Activated CD8-positive, alpha-beta memory T cell treated with anti-CD3 and anti-CD28 coated beads for 4 hours (primary cell): ENCODE data around the gene PPP1R16B.
"Not testable (repeated sequence)": the region's sequence is repeated elsewhere in the genome, so short reads cannot be mapped to it uniquely, and the experiment has no call there.

Experiments
- DNase-seq, 2 donors: peaks; one replicate each; pipeline ENCODE4 v3.0.0-alpha.2; 2020; ENCODE audit warnings: low read depth in 2 of 2

The PPP1R16B gene

DNA sequence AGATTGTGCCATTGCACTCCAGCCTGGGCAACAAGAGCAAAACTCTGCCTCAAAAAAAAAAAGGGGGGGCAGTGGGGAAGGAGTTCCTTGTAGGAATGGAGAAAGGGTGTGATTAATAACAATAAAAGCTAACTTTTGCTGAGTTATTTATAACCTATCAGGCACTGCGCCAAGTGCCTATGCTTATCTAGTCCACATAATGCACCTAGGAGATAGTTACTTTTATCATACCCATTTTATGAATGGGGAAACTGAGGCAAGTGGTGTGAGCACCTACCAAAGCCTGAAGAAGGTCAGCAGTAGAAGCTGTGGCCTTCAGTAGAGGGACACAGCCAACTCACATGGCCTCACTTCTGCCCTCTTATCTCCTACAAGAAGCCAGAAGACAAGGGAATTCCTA, 13.6 kb upstream of the PPP1R16B start:
- no peak for DNase-seq

DNA sequence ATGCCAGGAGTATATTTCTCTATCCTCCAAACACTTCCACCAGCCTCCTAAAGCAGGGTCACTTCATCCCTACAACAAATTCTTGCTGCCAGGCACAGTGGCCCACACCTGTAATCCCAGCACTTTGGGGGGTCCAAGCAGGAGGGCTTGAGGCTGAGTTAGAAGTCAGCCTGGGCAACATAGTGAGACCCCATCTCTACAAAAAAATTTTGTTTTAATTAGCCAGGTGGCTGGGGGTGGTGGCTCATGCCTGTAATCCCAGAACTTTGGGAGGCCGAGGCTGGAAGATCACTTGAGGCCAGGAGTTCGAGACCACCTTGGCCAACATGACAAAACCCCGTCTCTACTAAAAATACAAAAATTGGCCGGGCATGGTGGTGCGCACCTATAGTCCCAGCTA, 11.4 kb upstream of the PPP1R16B start:
- DNase-seq: not testable (repeated sequence)

GRCh38 chr20:38798266-38798665, 7.2 kb upstream of the PPP1R16B start:
- no peak for DNase-seq

DNA sequence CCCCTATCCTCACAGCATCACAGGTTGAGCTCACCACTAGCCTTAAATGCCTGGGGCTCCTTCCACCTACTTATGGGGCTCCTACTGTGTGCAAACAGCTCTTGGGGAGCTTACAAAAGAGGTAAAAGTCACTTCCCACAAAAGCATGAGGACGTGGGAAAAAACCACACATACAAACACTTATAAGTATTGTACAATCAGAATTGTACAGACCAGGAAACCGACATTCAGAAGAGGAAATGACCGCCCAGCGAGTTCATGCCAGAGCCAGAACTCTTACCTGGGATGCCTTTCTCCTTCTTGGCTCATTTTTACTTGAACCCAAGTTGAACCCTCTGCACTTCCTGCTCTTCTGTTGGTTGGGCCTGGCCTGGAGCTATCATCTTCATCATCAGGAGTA, 6.3 kb upstream of the PPP1R16B start:
- DNase-seq: no peak

- DNase-seq: no peak
Measured at GRCh38 chr20:38800882-38801281, 4.6 kb upstream of the PPP1R16B start.

DNA sequence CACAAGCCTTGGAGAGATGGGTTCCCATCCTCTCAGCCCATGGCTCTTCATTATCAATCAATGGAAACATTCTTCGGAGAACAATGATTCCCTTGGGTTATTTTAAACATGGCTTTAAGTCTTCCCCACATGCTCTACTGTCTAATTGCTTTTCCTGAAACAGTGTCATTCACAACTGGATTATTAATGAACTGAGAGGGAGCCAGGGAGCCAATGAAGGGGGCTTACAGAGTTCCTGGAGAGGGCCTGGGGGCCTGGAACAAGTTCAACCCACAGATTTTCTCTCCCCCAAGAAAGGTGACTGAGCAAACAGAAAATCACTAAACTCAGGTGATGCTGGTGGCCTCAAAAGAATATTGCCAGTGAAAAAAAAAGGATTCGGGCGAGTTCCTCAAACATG, 1.3 kb upstream of the PPP1R16B start:
- DNase-seq: no peak

- DNase-seq: peak; percentile 48 to 61
Measured at GRCh38 chr20:38804682-38805501, 605 bp upstream of the PPP1R16B start.

DNA sequence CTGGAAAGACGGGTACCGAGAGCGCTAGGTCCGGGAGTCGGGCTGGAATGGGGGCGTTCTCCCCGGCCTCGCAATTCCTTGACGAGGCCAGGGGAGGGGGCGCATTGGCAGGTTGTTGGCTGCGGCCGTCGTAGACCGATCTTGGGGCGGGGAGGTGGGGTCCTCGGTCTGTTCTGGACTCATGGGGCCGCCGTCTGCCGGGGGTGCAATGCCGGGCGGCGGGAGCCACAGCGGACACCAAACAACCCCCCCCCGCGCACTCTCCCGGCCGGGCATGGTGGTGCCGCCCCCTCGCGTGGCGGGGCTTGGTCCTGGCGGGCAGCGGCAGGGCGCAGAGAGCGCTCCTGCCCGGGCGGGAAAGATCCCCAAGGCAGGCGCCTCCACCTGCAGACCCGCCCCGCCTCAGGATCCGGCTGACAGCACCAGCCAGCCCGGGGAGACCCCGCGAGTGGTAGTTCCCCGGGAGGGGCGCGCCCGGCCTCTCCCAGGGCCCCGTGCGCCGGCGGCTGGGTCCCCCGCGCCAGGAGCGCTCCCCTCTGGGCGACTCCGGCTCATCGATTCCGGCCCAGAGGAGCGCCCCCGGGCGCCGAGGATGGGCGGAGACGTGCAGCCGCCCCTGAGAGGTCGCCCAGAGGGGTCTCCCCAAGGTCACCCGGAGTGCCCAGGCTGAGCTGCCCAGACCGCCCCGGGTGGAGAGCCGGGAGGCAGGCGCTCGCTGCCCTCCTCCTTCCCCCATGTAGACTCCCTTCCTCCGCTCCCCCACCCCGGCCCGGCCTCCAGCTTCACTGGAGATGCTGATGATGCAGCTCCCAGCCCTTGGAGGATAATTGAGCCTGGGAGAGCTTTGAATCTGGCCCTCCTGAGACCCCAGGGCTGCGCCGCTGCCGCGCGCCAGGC, 709 bp downstream of the PPP1R16B start:
- DNase-seq: no peak

- DNase-seq: peak in 1 of 2 donors; percentile 35
Measured at GRCh38 chr20:38806855-38807655, 1.6 kb downstream of the PPP1R16B start.

- DNase-seq: no peak
Measured at GRCh38 chr20:38809942-38810341, 4.4 kb downstream of the PPP1R16B start.

DNA sequence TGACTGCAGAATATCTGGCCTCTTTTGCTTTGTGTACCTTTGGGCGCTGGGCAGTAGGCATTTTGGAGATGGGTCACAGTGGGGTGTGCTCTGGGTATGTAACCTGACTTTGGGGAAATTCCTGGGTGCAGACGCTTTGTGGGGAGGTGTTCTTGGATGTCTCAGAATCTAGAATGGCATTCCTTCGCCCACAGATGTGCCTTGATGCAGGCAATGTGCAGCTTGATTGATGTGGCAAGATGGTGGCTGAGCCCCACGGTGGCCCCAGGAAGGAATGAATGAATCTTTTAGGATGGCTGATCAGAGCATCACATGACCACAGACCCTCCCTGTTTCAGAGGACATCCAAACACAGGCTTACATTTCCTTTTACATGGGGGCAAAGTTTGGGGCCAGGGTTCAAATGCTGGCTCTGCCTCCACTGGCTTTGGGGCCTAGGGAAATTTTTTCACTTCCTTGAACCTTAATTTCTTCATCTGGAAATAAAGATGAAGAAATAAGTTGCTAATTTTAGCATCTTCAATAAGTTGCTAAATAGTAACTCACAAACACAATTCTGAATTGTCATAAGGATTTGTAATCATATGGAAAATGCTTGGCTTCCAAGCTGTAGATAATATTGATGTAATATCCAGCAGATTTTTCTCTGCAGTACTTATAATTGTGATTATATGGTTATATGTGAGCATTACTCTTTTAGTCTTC, 5.6 kb downstream of the PPP1R16B start:
- no peak for DNase-seq

GRCh38 chr20:38811769-38812168, 6.3 kb downstream of the PPP1R16B start:
- no peak for DNase-seq

GRCh38 chr20:38812182-38812581, 6.7 kb downstream of the PPP1R16B start:
- DNase-seq: no peak

DNA sequence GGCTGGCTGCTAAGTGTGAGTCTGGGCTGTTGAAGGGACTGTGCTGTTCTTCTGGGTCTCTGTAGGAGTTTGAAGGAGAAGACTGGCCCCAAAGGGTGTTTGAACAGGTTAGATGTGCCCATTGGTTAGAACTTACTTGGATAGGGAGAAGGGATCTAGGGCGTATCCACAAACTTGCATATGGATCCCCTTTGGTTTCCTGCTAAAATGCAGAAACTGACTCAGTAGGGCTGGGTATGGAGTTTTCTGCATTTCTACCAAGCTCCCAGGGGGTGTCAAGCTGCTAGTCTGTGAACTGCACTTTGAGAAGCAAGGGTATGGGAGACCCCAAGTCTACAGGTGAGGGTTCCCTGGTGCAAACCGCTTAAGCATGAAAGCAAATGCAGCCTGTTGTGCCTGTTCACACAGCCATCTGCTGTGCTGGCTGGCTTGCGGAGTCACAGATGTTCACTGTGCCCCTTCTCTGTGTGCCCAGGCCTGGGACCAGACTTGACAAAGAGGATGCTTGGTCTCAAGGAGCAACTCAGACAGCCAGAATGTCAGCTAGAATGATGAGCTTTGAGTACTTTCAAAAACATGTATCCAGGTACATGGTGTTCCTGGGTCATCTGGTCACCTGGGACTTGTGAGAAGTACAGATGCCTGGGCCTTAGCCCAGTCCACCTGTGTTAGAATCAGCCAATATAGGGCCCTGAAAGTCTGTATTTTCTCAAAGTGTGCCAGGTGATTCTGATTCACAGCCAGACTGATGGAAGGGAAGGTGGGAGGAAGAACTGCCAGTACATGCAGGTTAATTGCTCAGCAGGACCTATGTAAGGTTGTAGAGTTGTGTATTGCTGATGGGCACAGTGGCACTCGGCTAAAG, 7.4 kb downstream of the PPP1R16B start:
- no peak for DNase-seq

DNA sequence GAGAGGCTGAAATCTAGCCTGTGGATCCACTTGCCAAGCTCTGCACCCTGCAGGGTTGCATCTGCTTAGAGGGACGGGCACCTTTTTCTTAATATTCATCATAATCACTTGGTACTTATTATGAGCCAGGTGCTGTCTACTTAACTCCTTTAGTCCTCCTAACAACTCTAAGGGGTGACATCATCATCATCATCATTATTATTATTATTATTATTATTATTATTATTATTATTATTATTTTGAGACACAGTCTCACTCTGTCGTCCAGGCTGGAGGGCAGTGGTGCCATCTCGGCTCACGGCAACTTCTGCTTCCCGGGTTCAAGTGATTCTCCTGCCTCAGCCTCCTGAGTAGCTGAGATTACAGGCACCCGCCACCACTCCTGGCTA, 8.1 kb downstream of the PPP1R16B start:
- DNase-seq: not testable (repeated sequence)

DNA sequence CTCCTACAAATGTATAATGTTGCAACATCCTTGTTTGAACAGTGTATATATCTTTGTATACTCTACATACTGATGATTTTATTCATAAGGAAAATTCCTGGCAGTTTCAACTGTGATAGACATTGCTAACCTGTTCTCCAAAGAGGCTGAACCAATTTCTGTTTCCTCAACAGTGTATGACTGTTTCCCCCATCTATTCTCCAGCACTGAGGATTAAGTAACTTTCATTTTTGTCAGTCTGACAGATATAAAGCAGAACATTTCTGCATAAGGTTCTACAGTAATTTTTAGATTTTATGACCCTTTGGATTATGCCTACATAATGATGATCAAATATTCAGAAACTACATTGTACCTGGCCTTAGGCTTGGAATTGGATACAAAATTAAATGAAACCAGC, 9.9 kb downstream of the PPP1R16B start:
- DNase-seq: no peak

DNA sequence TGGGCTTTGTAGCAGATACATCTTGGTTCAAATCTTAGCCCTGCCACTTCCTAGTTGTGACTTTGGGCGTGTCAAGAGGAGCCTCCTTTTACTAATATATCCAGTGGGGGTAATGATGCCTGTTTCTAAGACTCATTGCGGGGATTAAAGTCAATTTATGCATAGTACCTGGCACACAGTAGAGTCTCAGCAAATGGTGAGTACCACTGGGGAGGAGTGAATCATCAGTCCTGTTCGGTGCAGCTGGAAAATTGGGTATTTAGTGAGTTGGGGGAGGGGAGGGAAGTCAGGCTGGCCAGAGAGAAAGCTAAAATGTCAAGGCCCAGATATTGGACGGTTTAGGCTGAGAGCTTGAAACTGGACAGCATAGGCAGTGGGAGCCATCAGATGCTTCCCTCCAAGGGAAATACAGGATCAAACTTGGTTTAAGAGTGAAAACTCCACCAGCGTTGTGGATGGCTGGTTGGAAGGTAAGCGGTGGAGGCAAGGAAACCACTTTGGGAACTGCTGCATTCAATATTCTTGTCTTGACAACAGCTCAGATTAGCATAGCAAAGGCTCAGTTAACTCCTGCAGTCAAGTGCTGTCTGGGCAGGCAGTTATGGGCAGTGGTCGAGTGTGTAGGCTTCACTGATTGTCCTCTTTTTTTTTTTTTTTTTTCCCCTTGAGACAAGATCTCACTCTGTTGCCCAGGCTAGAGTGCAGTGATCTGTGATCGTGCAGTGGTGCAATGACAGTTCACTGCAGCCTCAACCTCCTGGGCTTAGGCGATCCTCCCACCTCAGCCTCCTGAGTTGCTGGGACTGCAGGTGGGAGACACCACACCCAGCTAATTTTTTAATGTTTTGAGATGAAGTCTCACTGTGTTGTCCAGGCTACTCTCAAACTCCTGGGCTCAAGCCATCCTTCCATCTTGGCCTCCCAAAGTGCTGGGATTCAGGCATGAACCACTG, 12.9 kb downstream of the PPP1R16B start:
- no peak for DNase-seq

DNA sequence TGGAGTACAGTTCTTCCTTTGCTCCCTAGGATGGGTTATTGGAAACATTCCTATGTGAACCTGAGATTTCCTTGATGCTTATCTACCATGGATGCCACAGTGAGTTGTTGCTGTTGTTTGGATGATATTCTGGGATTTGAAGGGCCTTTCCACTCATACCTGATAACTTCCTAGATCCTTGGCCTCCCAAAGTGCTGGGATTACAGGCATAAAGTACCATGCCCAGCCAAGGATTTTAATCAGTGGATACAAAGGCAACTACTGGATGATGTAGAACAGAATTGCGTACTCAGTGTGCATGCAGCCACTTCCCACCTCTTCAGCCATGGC, 20.0 kb downstream of the PPP1R16B start:
- no peak for DNase-seq

DNA sequence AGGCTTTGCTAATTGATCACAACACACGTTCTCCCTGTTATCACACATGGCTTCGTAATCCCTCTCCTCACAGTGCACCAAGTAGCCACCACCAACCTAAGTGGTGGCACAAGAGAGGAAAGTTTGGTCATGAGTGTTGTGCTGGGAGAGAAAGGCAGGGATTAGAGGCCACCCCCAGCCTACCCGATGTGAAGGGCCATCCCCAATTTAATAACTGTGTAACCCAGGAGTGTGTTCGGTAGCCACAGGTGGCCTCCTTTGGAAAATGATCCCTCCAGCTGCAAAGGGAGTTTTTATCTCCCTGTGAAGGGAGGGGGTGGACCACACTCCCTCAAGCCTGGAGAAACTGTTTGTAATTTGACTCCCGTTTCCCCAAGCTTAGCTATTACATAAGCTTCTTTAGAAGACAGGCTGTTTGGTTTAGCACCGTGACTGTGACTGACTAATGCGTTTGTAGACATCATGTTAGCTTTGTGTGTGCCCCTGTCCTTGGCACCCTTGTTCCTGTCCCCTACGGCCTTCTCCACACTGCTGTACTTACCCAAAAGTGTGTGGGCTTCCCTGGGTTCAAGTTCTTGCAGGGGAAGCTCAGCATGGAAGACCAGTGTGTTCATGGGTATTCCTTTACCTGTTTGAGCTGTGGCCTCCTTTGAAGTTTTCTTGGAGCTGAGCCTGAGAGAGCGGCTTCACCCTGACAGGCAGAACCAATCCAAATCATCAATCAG, 20.6 kb downstream of the PPP1R16B start:
- DNase-seq: no peak
